Sciatic nerve (tissue), 2 donors: ENCODE data around the gene CST1. TPM values are rescaled to one million over a fixed set of nuclear protein-coding genes. Genes with fewer than 3 reads are reported as not detected.
"Not testable (repeated sequence)": the region's sequence is repeated elsewhere in the genome, so short reads cannot be mapped to it uniquely, and the experiment has no call there.

ENCODE experiments used
- ATAC-seq: fragments of 200-7000 bp; cut with Tn5 transposase; one replicate; pipeline ENCODE4 v1.9.1; 2020; ENCODE audit warnings: mild to moderate bottlenecking, moderate library complexity
- DNase-seq: peaks from one replicate; pipeline ENCODE4 v3.0.0-alpha.2; 2020; ENCODE audit warnings: low spot score
- intact Hi-C: fragments of 100-400 bp; cut with DNase I; formaldehyde crosslinking; loops from one replicate; pipeline ENCODE4 v1.14.2; 2022
- total RNA-seq: library from RNA; stranded (reverse); fragmentation: NEBNext Ultra II Directional; extraction: Animal tissue kit (Norgen Biotek cat#: 25700); gene quantifications from one replicate; pipeline ENCODE4 v1.2.1, GENCODE V29; 2021
- donor health status: DM: no; HTN: no; CAD: no.
- donor health status: DM: no; HTN: no; CAD: no.

CST1 gene
- total RNA-seq, 1 donor from 2014 or later: 2.5 TPM

GRCh38 chr20:23759306-23759940 is 8.7 kb upstream of the CST1 start:
- ATAC-seq (no peak), DNase-seq (no peak)

GRCh38 chr20:23756792-23757191 is 6.1 kb upstream of the CST1 start:
- intact Hi-C loops, ATAC-seq, DNase-seq: not testable (repeated sequence)

More at GRCh38 chr20:23759306-23759940, 8.7 kb upstream of the CST1 start:
- intact Hi-C loops: no loop called here

GRCh38 chr20:23755131-23755611 is 4.4 kb upstream of the CST1 start:
- peak; percentile 79 for ATAC-seq
- intact Hi-C loops, DNase-seq: not testable (repeated sequence)

DNA sequence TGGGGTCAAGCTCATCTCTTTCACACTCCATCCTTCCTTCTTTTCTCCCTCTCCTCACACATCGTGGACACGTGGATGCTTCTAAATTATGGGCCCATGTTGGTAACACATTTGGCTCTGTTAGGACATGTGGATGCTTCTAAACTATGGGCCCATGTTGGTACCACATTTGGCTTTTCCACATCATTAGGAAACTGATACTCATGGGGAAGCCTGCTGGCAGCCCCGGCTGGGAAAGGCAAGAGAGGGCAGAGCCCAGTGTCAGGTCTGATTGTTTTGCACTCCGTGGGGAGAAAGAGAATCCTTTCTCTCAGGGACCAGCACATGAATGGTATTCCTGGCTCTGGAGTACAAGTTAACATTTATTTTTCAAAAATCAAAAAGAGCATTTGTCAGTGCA is 4.0 kb upstream of the CST1 start:
- no peak for ATAC-seq
- intact Hi-C loops: no loop called here
- no peak for DNase-seq

GRCh38 chr20:23753589-23753988 is 2.9 kb upstream of the CST1 start:
- ATAC-seq (no peak), DNase-seq (no peak)
- intact Hi-C loops: no loop called here

- ATAC-seq (no peak), DNase-seq (no peak)
- intact Hi-C loops: no loop called here
Measured at GRCh38 chr20:23753194-23753548, 2.4 kb upstream of the CST1 start.

DNA sequence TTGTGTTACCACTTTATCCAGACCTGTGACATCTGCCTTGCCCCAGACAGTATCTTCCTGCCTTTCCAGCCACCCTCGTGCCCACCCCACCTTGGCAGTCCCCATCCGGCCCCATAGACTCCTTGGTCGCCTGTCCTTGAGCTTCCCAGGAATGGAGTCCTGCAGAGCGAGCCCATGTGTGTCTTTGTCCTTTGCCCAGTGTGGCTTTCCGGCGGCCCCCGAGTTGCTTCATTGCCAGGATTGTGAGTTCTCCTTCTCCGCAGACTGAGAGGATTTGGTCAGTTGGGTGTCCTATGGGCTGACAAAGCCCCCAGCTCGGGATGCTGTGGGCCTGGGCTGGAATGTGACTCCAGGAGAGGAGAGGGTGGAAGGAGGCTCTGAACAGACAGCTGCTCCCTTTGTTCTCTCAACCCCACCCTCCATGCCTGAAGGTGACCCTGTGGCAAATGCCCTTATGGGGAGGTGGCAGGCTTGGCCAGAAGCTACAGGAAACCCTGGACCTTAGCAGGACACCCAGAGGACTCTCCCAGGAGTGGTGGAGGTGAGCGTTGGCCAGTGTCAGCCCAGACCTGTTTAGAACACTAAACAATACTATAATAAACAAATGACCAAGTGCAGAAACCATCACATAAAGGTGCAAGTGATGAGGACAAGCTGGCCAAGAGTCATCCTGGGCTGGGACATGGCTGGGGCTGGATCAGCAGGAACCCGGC is 1.9 kb upstream of the CST1 start:
- no peak for DNase-seq
- intact Hi-C loops: no loop called here
- no peak for ATAC-seq

DNA sequence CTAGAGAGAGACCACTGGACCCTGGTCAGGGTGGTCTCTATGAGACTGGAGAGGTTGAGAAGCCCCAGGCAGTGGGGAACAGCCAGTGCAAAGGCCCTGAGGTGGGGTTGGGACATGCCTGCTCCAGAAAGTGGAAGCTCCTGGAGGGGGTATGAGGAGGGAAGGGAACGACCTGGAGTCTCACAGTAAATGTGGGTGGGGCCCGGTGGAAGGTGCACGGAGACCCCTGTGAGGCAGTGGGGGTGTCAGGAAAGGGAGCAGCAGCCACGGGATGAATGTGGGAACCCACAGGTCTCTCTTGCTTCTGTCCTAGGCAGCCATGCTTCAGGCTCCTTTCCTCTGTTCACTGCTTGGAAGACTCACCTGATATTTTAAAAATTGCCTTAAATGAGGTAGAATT is 1.3 kb upstream of the CST1 start:
- no peak for ATAC-seq
- DNase-seq: no peak

DNA sequence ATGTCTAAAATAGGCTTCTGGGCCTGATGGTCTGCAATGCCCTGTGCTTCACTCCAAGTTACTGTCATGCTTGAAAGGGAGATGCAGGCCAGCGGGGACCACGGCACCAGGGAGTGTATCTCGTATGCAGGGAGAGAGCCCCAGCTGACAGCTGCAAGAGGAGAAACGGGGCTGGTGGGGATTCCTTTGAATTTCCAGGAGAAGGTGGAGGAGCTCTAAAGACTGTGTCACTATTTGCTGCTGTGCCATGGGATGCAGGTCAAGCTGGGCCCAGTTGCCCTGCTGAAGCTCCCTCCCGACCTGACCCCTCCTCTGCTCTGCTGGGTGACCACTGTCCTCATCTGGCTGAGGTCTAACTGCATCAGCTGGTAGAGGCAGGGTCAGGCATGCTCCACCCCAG is 989 bp downstream of the CST1 start:
- no peak for DNase-seq
- no peak for ATAC-seq
- intact Hi-C loops: no loop called here

More for the DNA sequence above, 1.3 kb upstream of the CST1 start:
- intact Hi-C loops: no loop called here

- DNase-seq, intact Hi-C loops, ATAC-seq: not testable (repeated sequence)
Measured at GRCh38 chr20:23748975-23749374, 1.8 kb downstream of the CST1 start.

GRCh38 chr20:23747551-23747950 is 3.2 kb downstream of the CST1 start:
- DNase-seq, intact Hi-C loops, ATAC-seq: not testable (repeated sequence)

GRCh38 chr20:23747092-23747491 is 3.6 kb downstream of the CST1 start:
- ATAC-seq, intact Hi-C loops, DNase-seq: not testable (repeated sequence)

DNA sequence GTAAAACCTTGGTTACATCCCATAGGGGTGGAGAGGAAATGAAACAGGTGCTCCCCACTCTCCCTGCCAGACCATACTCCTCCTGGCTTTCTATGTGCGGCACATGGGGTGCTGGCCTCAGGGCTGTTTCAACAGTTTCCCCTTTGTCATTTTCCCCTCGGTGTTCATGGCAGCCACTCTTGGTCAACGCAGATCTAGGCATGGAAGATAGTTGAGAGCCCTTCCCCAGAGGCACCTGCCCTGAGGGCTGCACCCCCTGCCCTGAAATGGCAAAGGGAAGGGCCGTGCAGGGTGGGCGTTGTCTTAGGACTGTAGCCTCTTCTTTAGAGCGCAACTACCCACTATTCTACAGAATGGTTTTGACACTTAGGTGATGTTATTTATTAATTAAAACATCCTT is 4.4 kb downstream of the CST1 start:
- intact Hi-C loops: no loop called here
- ATAC-seq (no peak), DNase-seq (no peak)

- intact Hi-C loops: no loop called here
- ATAC-seq (no peak), DNase-seq (no peak)
Measured at GRCh38 chr20:23745247-23745646, 5.5 kb downstream of the CST1 start.

DNA sequence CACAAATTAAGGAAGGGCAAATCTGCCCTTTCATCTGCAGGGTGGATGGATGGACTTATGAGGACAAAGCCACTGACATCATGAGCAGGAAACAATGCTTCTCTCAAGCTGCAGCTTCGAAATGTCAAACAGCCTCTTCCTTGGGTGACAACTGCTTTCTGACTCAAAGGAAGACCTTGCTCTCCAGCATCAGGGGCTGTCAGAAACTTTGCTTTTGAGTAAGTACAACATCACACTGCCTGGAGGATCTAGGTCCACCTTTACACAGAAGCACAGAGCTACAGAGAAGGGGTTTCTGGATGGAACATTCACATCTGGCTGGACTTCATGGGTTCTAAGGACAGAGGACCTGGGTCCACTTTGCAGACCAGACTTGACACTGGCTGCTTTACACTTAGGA is 5.9 kb downstream of the CST1 start:
- ATAC-seq: no peak
- intact Hi-C loops: no loop called here
- DNase-seq: no peak

DNA sequence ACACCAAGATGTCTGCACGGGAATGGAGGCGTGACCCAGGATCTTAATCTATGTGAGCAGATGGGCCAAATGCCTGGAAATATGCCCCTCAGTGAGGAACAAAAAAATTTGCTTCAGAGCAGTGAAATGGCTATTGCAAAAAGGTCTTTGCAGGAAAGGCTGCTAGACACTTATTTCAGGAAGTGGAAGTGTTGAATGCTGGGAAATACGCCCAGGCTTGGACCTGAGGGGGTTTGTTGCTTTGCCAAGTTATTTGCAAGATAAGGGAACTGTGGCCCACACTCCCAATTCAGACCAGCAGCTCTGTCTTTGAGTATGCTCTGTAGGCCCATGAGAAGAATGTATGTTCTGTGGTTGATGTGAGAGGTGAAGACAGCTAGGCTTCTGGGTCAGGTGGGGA is 15.3 kb downstream of the CST1 start:
- intact Hi-C loops, DNase-seq: not testable (repeated sequence)

DNA sequence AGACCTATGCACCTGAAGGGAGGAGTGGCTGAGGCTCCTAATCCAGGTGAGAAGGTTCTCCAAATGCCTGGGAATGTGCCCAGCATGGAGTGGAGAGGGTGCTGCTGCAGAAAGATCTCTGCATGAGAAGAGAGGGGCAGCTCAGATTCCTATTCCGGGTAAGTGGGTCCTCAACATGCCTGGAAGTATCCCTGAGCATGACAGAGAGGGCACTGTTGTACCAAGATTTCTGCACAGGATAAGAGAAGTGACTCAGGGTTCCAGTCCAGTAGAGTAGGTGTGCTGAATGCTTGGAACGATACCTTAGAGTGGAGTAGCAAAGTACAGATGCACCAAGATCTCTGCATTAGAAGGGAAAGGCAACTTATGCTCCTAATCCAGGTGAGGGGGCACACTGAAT is 15.8 kb downstream of the CST1 start:
- intact Hi-C loops, DNase-seq, ATAC-seq: not testable (repeated sequence)

More for the DNA sequence above, 15.3 kb downstream of the CST1 start:
- ATAC-seq: not testable (repeated sequence)

GRCh38 chr20:23734440-23734839 is 16.3 kb downstream of the CST1 start:
- ATAC-seq, DNase-seq, intact Hi-C loops: not testable (repeated sequence)

DNA sequence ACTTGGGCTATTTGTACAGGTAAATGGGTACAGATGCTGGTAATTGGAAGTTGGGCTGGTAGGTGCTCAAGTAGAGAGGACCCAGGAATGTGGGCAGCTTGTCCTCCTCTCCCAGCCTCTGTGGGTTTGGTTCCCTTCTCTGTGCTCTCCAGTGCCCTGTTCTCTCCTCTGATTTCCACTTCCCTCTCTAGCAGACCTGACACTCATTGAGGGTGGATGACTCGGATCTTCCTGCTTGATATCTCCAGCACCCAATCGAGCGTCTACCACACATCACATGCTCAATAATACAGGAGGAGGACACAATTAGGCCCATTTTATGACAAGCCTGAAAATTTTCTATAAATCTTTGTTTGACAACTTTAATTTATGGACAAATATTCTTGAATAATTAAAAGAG is 23.7 kb downstream of the CST1 start:
- DNase-seq: no peak
- ATAC-seq: no peak
- intact Hi-C loops: no loop called here

- ATAC-seq (no peak), DNase-seq (no peak)
- intact Hi-C loops: no loop called here
Measured at GRCh38 chr20:23725102-23725501, 25.6 kb downstream of the CST1 start.
